NCI-H1092 treated with DMSO at 0.1 percent for 48 hours (cell line): Measurements from ENCODE around the gene LRP5.
"Not testable (repeated sequence)": the region's sequence is repeated elsewhere in the genome, so short reads cannot be mapped to it uniquely, and the experiment has no call there.

ENCODE experiments used
- DNase-seq: peaks from one replicate; lab custom pipeline; 2025; lab: John Stamatoyannopoulos, UW

Gene LRP5

DNA sequence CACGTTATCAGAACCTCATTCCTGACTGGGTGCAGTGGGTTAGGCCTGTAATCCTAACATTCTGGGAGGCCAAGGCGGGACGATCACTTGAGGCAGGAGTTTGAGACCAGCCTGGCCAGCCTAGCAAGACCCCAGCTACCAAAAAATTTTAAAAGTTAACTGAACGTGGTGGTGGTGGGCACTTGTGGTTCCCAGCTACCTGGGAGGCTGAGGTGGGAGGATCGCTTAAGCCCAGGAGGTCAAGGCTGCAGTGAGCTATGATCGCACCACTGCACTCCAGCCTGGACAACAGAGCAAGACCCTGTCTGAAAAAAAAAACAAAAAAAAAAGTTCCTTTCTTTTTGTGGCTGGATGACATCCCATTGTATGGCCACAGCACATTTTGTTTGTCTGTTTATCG, 80.4 kb downstream of the LRP5 start:
- no peak for DNase-seq

DNA sequence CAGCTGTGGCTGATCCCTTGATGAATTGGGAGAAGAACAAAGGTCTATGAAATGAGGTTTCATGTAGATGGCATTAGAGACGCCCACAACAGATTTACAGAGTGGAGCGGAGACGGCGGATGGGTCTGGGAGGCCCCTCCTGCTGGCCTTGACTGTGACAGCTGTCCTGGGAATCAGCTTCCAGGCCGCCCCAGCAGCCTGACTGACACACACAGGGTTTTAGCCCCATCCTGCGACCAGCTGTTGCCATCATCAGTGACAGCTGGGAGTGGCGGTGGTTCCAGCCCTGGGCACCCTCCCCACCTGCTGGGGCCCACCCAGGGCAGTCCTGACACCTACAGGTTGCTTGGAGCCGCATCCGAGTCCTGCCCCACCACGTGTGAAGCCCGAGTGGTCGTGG, 84.1 kb downstream of the LRP5 start:
- no peak for DNase-seq

DNA sequence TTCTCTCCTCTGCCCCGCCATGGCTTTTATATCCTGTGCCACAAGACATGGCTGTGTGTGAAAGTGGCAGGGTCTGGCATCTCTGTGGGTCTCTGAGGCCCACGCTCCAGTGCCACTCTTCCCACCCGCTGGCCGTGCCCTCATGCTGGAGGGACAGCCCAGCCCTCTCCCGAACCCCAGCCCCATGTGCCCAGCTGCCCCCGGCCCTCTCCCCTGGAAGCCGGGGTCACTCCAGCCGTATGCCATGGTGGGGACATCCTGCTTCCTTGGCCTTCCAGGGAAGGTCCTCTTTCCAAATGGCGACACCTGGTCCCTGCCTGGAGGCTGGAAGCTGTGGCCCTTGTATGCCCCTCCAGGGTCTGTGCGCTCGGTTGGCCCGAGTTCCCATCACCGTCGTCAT, 84.9 kb downstream of the LRP5 start:
- DNase-seq = no peak

DNA sequence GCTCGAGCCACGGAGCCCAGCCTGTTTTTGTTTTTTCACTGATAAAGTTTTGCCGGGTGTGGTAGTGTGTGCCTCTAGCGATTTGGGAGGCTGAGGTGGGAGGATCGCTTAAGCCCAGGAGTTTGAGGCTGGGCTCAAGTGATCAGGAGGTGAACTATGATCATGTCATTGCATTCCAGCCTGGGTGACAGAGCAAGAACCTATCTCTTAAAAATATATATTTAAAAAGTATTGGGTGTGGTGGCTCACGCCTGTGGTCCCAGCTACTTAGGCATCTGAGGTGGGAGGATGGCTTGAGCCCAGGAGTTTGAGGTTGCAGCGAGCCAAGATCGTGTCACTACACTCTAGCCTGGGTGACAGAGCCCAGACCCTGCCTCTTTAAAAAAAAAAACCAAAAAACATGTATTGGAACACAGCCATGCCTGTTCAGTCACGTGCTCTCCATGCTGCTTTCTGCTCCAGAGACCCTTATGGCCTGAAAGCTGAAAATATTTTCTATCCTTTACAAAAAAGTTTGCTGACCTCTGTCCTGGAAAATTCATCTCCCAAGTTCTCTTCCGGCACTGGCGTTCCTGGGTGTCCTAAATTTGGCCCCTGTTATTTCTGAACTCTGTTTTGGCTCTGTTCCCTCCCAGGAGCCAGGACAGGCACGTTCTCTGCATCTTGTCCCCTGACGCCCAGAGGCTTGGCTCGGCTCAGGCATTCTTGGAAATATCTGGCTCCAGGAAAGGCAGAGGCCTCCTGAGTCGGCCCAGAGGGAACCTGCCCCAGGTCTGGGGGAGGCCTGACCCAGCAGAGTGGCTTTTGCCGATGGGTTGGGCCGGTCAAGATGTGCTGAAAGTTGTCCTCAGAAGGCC, 86.8 kb downstream of the LRP5 start:
- no peak for DNase-seq

DNA sequence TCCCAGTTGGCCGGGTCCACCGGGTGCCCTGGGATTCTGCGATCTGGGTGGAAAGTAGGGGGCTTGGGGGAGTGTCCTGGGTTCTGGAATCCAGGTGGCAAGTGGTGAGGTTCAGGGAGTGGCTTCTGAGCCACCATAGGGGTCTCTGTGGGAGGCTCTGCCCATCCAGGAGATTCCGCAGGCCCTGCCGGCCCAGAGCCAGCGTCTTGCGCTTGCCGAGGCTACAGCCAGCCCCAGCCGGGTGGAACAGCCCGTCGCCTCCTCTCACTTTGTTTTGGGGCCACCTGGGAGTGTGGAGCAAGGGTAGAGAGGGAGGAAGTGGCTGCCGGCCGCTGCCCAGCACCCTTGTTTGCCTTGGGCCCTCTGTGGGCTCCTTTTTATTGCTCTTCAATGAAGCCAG, 87.5 kb downstream of the LRP5 start:
- DNase-seq = no peak

GRCh38 chr11:68400584-68400983, 88.2 kb downstream of the LRP5 start:
- not testable (repeated sequence) for DNase-seq

GRCh38 chr11:68401856-68402255, 89.5 kb downstream of the LRP5 start:
- DNase-seq = no peak

GRCh38 chr11:68402355-68403031, 90.1 kb downstream of the LRP5 start:
- no peak for DNase-seq

DNA sequence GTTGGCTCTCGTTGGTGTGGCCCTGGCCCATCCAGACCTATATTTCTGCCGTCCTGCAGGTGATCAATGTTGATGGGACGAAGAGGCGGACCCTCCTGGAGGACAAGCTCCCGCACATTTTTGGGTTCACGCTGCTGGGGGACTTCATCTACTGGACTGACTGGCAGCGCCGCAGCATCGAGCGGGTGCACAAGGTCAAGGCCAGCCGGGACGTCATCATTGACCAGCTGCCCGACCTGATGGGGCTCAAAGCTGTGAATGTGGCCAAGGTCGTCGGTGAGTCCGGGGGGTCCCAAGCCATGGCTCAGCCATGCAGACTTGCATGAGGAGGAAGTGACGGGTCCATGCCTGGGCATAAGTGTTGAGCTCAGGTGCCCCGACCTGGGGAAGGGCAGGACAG, 91.0 kb downstream of the LRP5 start:
- DNase-seq = no peak

DNA sequence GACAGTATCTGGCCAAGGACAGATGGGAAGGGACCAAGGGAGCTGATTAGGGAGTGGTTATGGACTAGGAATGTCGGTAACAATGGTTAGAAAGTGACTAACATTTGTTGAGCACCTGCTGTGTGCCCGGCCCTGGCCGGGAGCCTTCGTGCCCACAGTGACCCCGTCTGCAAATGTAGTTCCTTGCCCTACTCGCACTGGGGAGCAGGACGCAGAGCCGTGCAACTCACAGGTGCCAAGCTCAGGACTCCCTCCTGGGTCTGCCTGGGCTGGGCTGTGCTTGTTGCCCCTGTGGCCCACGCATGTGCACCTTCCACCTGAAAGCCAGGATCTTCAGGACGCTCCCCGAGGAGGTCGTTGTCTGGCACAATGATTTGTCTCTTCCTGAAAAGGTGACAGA, 91.4 kb downstream of the LRP5 start:
- DNase-seq = no peak

DNA sequence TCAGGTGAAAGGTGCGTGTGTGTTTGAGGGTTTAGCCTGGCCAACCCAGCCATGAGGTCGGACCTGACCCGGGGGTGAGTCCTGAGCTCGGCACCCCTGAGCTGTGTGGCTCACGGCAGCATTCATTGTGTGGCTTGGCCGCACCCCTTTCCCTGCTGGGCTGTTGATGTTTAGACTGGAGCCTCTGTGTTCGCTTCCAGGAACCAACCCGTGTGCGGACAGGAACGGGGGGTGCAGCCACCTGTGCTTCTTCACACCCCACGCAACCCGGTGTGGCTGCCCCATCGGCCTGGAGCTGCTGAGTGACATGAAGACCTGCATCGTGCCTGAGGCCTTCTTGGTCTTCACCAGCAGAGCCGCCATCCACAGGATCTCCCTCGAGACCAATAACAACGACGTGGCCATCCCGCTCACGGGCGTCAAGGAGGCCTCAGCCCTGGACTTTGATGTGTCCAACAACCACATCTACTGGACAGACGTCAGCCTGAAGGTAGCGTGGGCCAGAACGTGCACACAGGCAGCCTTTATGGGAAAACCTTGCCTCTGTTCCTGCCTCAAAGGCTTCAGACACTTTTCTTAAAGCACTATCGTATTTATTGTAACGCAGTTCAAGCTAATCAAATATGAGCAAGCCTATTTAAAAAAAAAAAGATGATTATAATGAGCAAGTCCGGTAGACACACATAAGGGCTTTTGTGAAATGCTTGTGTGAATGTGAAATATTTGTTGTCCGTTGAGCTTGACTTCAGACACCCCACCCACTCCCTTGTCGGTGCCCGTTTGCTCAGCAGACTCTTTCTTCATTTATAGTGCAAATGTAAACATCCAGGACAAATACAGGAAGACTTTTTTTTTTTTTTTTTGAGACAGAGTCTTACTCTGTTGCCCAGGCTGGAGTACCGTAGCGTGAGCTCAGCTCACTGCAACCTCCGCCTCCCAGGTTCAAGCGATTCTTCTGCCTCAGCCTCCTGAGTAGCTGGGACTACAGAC, 94.2 kb downstream of the LRP5 start:
- no peak for DNase-seq

DNA sequence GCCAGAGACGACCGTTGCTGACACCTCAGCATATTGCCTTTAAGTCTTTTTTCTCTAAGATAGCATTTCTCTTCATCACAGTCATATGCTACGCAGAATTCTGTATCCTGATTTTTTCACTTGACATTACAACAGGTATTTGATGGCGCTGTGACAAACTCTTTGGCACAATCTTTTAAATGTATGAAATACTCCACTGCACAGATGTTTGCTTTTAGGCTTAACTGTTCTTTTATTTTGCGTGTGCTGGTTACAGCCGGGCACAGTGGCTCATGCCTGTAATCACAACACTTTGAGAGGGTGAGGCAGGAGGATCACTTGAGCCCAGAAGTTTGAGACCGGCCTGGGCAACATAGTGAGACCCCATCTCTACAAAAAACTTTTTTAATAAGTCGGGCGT, 96.1 kb downstream of the LRP5 start:
- no peak for DNase-seq

DNA sequence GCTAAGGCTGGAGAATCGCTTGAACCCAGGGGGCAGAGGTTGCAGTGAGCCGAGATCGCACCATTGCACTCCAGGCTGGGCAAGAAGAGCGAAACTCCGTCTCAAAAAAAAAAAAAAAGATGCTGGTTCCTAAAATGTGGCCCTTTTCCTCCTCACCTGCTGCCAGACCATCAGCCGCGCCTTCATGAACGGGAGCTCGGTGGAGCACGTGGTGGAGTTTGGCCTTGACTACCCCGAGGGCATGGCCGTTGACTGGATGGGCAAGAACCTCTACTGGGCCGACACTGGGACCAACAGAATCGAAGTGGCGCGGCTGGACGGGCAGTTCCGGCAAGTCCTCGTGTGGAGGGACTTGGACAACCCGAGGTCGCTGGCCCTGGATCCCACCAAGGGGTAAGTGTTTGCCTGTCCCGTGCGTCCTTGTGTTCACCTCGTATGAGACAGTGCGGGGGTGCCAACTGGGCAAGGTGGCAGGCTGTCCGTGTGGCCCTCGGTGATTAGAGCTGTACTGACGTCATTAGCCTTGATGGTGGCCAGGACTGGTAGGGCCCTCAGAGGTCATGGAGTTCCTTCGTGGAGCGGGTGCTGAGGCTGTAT, 97.5 kb downstream of the LRP5 start:
- DNase-seq = no peak

- DNase-seq = peak; percentile 31
Observed at GRCh38 chr11:68411501-68411991, 99.2 kb downstream of the LRP5 start.

DNA sequence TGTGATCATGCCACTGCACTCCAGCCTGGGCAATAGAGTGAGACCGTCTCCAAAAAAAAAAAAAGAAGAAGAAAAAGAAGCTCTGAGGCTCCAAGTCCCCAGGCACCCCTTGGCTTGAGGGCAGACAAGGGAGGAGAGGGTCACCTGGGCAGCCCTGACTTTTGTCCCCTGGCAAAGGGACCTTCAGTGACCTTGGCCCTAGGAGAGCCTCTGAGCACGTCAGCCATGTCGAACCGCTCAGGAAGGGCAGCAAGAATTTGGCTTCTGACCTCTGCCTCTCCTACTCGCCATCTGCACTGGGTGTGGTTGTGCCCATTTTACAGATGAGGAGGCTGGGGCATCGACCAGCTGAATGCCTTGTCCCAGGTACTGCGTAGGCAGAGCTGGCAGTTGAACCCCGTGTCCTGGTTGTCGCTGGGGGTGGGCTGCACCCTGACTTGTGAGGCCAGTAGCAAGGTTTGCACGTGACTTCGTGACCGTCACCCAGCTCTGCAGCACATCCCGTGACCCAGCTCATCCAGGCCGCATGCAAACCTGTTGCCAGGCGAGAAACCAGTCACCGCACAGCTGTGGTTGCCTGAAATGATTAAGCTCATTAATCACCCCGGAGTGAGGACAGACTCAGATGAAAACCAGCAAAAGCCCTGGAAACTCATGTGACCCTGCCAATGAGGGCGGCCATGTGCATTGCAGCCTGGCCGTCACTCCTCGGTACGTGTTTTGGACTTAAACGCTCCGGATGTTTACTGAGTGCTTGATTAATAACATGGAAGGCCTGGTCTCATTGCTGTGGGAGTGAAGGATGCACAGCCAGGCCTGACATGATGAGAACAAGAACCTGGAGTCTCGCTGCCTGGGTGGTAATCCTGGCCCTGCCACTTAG, 100.4 kb downstream of the LRP5 start:
- DNase-seq = no peak

DNA sequence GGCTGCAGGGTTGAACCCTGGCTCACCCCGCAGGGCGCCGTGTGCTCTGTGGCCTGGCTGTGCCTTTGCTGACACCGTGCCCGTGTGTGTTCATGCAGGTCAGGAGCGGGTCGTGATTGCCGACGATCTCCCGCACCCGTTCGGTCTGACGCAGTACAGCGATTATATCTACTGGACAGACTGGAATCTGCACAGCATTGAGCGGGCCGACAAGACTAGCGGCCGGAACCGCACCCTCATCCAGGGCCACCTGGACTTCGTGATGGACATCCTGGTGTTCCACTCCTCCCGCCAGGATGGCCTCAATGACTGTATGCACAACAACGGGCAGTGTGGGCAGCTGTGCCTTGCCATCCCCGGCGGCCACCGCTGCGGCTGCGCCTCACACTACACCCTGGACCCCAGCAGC, 101.2 kb downstream of the LRP5 start:
- no peak for DNase-seq

DNA sequence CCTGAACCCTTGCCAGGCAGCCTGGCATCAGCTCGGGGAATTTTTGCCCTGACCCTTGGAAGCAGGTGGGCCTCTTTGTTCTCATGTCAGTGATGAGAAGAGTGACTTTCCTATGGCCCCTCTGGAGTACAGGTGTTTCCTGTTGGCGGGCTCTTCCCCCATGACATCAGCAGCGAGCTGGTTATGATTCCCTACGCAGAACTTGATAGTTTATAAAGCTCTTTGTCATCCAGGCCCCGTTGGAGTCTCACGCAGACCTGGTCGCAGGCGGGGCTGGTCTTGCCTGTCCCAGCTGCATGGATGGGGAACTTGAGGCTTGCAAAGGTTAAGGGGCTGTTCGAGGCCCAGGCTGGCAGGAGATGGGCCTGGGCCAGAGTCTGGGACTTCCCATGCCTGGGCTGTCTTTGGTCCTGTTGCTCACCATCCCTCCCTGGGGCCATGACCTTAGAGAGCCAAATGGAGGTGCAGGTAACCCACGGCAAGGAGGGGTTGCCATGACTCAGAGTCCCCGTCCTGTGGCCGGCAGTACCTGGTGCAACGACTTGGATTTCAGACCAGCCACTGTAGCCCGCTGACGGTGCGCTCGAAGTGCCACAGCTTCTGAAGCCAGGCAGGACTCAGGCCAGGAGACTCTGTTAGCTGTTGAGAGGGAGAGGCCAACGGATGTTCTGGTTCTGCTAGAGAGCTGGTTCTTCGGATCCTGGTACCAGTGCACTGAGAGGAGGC, 102.3 kb downstream of the LRP5 start:
- DNase-seq = no peak

DNA sequence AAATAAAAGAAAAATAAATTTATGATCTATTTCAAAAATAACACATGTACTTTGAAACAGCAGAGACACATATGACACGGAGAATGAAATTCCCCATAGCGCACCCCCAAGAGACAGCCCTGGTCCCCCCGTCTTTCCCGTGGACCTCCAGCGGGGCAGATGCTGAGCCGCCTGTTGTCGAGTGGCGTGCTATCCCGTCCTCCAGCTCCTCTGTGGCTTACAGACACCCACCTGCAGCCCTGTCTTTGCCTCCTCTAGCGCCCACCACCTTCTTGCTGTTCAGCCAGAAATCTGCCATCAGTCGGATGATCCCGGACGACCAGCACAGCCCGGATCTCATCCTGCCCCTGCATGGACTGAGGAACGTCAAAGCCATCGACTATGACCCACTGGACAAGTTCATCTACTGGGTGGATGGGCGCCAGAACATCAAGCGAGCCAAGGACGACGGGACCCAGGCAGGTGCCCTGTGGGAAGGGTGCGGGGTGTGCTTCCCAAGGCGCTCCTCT, 103.7 kb downstream of the LRP5 start:
- DNase-seq = no peak

- no peak for DNase-seq
Observed at GRCh38 chr11:68418648-68419047, 106.3 kb downstream of the LRP5 start.

DNA sequence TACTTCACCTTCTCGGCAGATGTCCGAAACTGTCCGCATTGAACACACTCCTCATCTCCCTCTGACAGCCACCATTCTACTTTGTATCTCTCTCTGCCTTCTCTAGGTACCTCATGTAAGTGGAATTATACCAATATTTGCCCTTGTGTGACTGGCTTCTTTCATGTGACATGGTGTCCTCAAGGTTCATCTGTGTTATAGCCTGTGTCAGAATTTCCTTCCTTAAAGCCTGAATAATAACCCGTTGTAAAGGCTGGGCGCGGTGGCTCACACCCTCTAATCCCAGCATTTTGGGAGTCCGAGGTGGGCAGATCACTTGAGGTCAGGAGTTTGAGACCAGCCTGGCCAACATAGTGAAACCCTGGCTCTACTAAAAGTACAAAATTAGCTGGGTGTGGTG, 107.8 kb downstream of the LRP5 start:
- DNase-seq = no peak
